ENCODE results near the gene LRWD1.

LRWD1 gene

GRCh38 chr7:102444961-102445673 is 19.7 kb upstream of the LRWD1 start:
- H3F3A ChIP-seq (ENCODE audit: insufficient read depth, low read length) = peaks cover 25% of the 10 kb centered on the region
- peak overlapping the region; percentile 49 for H3K4me2 ChIP-seq (ENCODE audit: low read length)
- no peak for TF ChIP-seq CTCF (IDR thresholded peaks at IDR 0.05; ENCODE audit: low read length)
- TF ChIP-seq EZH2 (IDR thresholded peaks at IDR 0.05; ENCODE audit: borderline replicate concordance, low read length) = no peak
- H3K9ac ChIP-seq (ENCODE audit: low read length) = peak overlapping the region; percentile 50
- peaks cover 70% of the 10 kb centered on the region for H3K36me3 ChIP-seq (ENCODE audit: insufficient read depth, low read length)
- H2AFZ ChIP-seq (ENCODE audit: low read length) = no peak overlapping the region
- H4K20me1 ChIP-seq (ENCODE audit: insufficient read depth, low read length) = no peaks in the 10 kb centered on the region
- H3K4me3 ChIP-seq (ENCODE audit: low read depth, low read length, poor library complexity, severe bottlenecking) = peak overlapping the region; percentile 31
- H3K4me1 ChIP-seq (ENCODE audit: insufficient read depth, low read length, severe bottlenecking) = peaks cover 71% of the 10 kb centered on the region
- H3K9me2 ChIP-seq (ENCODE audit: low read depth, low read length) = no peaks in the 10 kb centered on the region
- H3K79me2 ChIP-seq (ENCODE audit: insufficient read depth, low read length) = no peaks in the 10 kb centered on the region
- H3K27ac ChIP-seq (ENCODE audit: low read depth, low read length, poor library complexity, severe bottlenecking) = peak overlapping the region; percentile 97
- H3K27me3 ChIP-seq (ENCODE audit: insufficient read depth, low read length) = no peaks in the 10 kb centered on the region
- H3K9me3 ChIP-seq (ENCODE audit: low read length) = no peaks in the 10 kb centered on the region

GRCh38 chr7:102445674-102446071 is 19.1 kb upstream of the LRWD1 start:
- Histone ChIP-seq H3K36me3 (ENCODE audit: insufficient read depth, low read length) (peaks cover 64% of the 10 kb centered on the region), H3K4me3 (ENCODE audit: low read depth, low read length, poor library complexity, severe bottlenecking) (peak overlapping the region; percentile 31), H2AFZ (ENCODE audit: low read length) (no peak overlapping the region), H3K9me2 (ENCODE audit: low read depth, low read length) (no peaks in the 10 kb centered on the region), H3K9me3 (ENCODE audit: low read length) (no peaks in the 10 kb centered on the region), H3K27ac (ENCODE audit: low read depth, low read length, poor library complexity, severe bottlenecking) (peak overlapping the region; percentile 97), H4K20me1 (ENCODE audit: insufficient read depth, low read length) (no peaks in the 10 kb centered on the region), H3K9ac (ENCODE audit: low read length) (peak overlapping the region; percentile 50), H3K79me2 (ENCODE audit: insufficient read depth, low read length) (no peaks in the 10 kb centered on the region), H3F3A (ENCODE audit: insufficient read depth, low read length) (peaks cover 21% of the 10 kb centered on the region), H3K27me3 (ENCODE audit: insufficient read depth, low read length) (no peaks in the 10 kb centered on the region), H3K4me1 (ENCODE audit: insufficient read depth, low read length, severe bottlenecking) (peaks cover 71% of the 10 kb centered on the region), H3K4me2 (ENCODE audit: low read length) (peak overlapping the region; percentile 49)
- TF ChIP-seq EZH2 (IDR thresholded peaks at IDR 0.05; ENCODE audit: borderline replicate concordance, low read length) (no peak), CTCF (IDR thresholded peaks at IDR 0.05; ENCODE audit: low read length) (no peak)

- no peaks in the 10 kb centered on the region for H3K9me3 ChIP-seq (ENCODE audit: low read length)
- TF ChIP-seq EZH2 (IDR thresholded peaks at IDR 0.05; ENCODE audit: borderline replicate concordance, low read length) (no peak), CTCF (IDR thresholded peaks at IDR 0.05; ENCODE audit: low read length) (no peak)
- peaks cover 71% of the 10 kb centered on the region for H3K4me1 ChIP-seq (ENCODE audit: insufficient read depth, low read length, severe bottlenecking)
- H4K20me1 ChIP-seq (ENCODE audit: insufficient read depth, low read length) = no peaks in the 10 kb centered on the region
- peak overlapping the region; percentile 97 for H3K27ac ChIP-seq (ENCODE audit: low read depth, low read length, poor library complexity, severe bottlenecking)
- no peaks in the 10 kb centered on the region for H3K27me3 ChIP-seq (ENCODE audit: insufficient read depth, low read length)
- no peaks in the 10 kb centered on the region for H3K79me2 ChIP-seq (ENCODE audit: insufficient read depth, low read length)
- peak overlapping the region; percentile 1; the same call in 1 of the 2 replicates for H3K9ac ChIP-seq (ENCODE audit: low read length)
- H3K36me3 ChIP-seq (ENCODE audit: insufficient read depth, low read length) = peaks cover 61% of the 10 kb centered on the region
- H3K9me2 ChIP-seq (ENCODE audit: low read depth, low read length) = no peaks in the 10 kb centered on the region
- H3K4me3 ChIP-seq (ENCODE audit: low read depth, low read length, poor library complexity, severe bottlenecking) = no peak overlapping the region
- H3F3A ChIP-seq (ENCODE audit: insufficient read depth, low read length) = peaks cover 15% of the 10 kb centered on the region
- H2AFZ ChIP-seq (ENCODE audit: low read length) = no peak overlapping the region
- no peak overlapping the region for H3K4me2 ChIP-seq (ENCODE audit: low read length)
Measured at GRCh38 chr7:102446387-102447156, 18.2 kb upstream of the LRWD1 start.
